Measurements from ENCODE around the gene ZNF785.

ZNF785 gene

GRCh38 chr16:30557707-30557956, 27.9 kb downstream of the ZNF785 start:
- H3K4me3 ChIP-seq (ENCODE audit: control insufficient read depth, low read depth, low read length), result peak overlapping the region; percentile 74
- no peak for TF ChIP-seq CTCF (conservative IDR thresholded peaks at IDR 0.05; ENCODE audit: control insufficient read depth, insufficient read depth, low read depth, low read length)
- DNase-seq (ENCODE audit: low read depth), result no peak

GRCh38 chr16:30556125-30556473, 29.4 kb downstream of the ZNF785 start:
- TF ChIP-seq CTCF (conservative IDR thresholded peaks at IDR 0.05; ENCODE audit: control insufficient read depth, insufficient read depth, low read depth, low read length), result no peak
- H3K4me3 ChIP-seq (ENCODE audit: control insufficient read depth, low read depth, low read length), result no peak overlapping the region
- no peak for DNase-seq (ENCODE audit: low read depth)

- H3K4me3 ChIP-seq (ENCODE audit: control insufficient read depth, low read depth, low read length), result no peak overlapping the region
- no peak for TF ChIP-seq CTCF (conservative IDR thresholded peaks at IDR 0.05; ENCODE audit: control insufficient read depth, insufficient read depth, low read depth, low read length)
- no peak for DNase-seq (ENCODE audit: low read depth)
These were observed 30.0 kb downstream of the ZNF785 start for GRCh38 chr16:30555315-30556124.

GRCh38 chr16:30554557-30555314, 30.8 kb downstream of the ZNF785 start:
- no peak for DNase-seq (ENCODE audit: low read depth)
- no peak for TF ChIP-seq CTCF (conservative IDR thresholded peaks at IDR 0.05; ENCODE audit: control insufficient read depth, insufficient read depth, low read depth, low read length)
- H3K4me3 ChIP-seq (ENCODE audit: control insufficient read depth, low read depth, low read length), result no peak overlapping the region

- TF ChIP-seq CTCF (conservative IDR thresholded peaks at IDR 0.05; ENCODE audit: control insufficient read depth, insufficient read depth, low read depth, low read length), result no peak
- DNase-seq (ENCODE audit: low read depth), result no peak
- H3K4me3 ChIP-seq (ENCODE audit: control insufficient read depth, low read depth, low read length), result no peak overlapping the region
These were observed 32.1 kb downstream of the ZNF785 start for GRCh38 chr16:30553393-30553899.

GRCh38 chr16:30552956-30553355, 32.5 kb downstream of the ZNF785 start:
- DNase-seq (ENCODE audit: low read depth), result no peak
- no peak for TF ChIP-seq CTCF (conservative IDR thresholded peaks at IDR 0.05; ENCODE audit: control insufficient read depth, insufficient read depth, low read depth, low read length)
- no peak overlapping the region for H3K4me3 ChIP-seq (ENCODE audit: control insufficient read depth, low read depth, low read length)
